ENCODE data around the gene ATP5PD. TPM values are rescaled to one million over a fixed set of nuclear protein-coding genes. Genes with fewer than 3 reads are reported as not detected.
"Not testable (repeated sequence)": the region's sequence is repeated elsewhere in the genome, so short reads cannot be mapped to it uniquely, and the experiment has no call there.

ATP5PD gene
- total RNA-seq, 3 donors from 2014 or later = 190 to 268 (median 222) TPM

- DNase-seq (ENCODE audit: low spot score in 2 of 2) = peak; percentile 69 to 77
- Histone ChIP-seq H3K4me3 (peak overlapping the region; percentile 59 to 87 (median 79)), H3K27me3 (no peaks in the 10 kb centered on the region), H3K27ac (peak overlapping the region; percentile 62 to 96), H3K36me3 (no peaks in the 10 kb centered on the region), H3K4me1 (peaks cover 3 to 9% of the 10 kb centered on the region in 2 donors), H3K9me3 (no peaks in the 10 kb centered on the region)
- TF ChIP-seq POLR2A (IDR thresholded peaks at IDR 0.05) = no peak
- peak in 1 of 3 donors; percentile 41 for TF ChIP-seq POLR2AphosphoS5 (IDR thresholded peaks at IDR 0.05)
- TF ChIP-seq CTCF (IDR thresholded peaks at IDR 0.05) = no peak
- intact Hi-C loops (cut with DNase I; ENCODE audit: low total_unique reads) = loop anchor here (10.0 kb wide), 1 partner anchor 47 kb away; the partner anchor contains the start of gene CDR2L
These were observed 14.6 kb downstream of the ATP5PD start for GRCh38 chr17:75031972-75032719.

- Histone ChIP-seq H3K27ac (no peak overlapping the region), H3K27me3 (no peaks in the 10 kb centered on the region), H3K4me1 (peaks cover 3 to 9% of the 10 kb centered on the region in 2 donors), H3K4me3 (no peak overlapping the region), H3K9me3 (no peaks in the 10 kb centered on the region), H3K36me3 (no peaks in the 10 kb centered on the region)
- intact Hi-C loops (cut with DNase I; ENCODE audit: low total_unique reads) = loop anchor here (10.0 kb wide), 1 partner anchor 45 kb away; the partner anchor contains the start of gene CDR2L
- no peak for DNase-seq (ENCODE audit: low spot score in 2 of 2)
- TF ChIP-seq POLR2AphosphoS5 (IDR thresholded peaks at IDR 0.05) (no peak), CTCF (IDR thresholded peaks at IDR 0.05) (no peak), POLR2A (IDR thresholded peaks at IDR 0.05) (no peak)
These were observed 16.6 kb downstream of the ATP5PD start for GRCh38 chr17:75030161-75030560.

- not testable (repeated sequence) for DNase-seq (ENCODE audit: low spot score in 2 of 2); H3K4me3 ChIP-seq
These were observed 20.1 kb downstream of the ATP5PD start for GRCh38 chr17:75026650-75027049.

GRCh38 chr17:75025398-75025734 is 21.4 kb downstream of the ATP5PD start:
- H3K36me3 ChIP-seq; H3K27me3 ChIP-seq; H3K9me3 ChIP-seq; H3K4me3 ChIP-seq; H3K4me1 ChIP-seq; intact Hi-C loops (cut with DNase I; ENCODE audit: low total_unique reads); DNase-seq (ENCODE audit: low spot score in 2 of 2): not testable (repeated sequence)
- H3K27ac ChIP-seq = peak overlapping the region in 1 of 2 donors; percentile 7

More at GRCh38 chr17:75026650-75027049, 20.1 kb downstream of the ATP5PD start:
- H3K27ac ChIP-seq; H3K27me3 ChIP-seq; H3K4me1 ChIP-seq; intact Hi-C loops (cut with DNase I; ENCODE audit: low total_unique reads); H3K9me3 ChIP-seq; H3K36me3 ChIP-seq: not testable (repeated sequence)

- Histone ChIP-seq H3K27me3 (no peaks in the 10 kb centered on the region), H3K4me1 (no peaks in the 10 kb centered on the region), H3K36me3 (no peaks in the 10 kb centered on the region), H3K9me3 (no peaks in the 10 kb centered on the region), H3K4me3 (no peak overlapping the region), H3K27ac (peak overlapping the region; percentile 7 to 17)
- intact Hi-C loops (cut with DNase I; ENCODE audit: low total_unique reads) = no loop called here
- TF ChIP-seq POLR2A (IDR thresholded peaks at IDR 0.05) = no peak
- no peak for TF ChIP-seq POLR2AphosphoS5 (IDR thresholded peaks at IDR 0.05)
- DNase-seq (ENCODE audit: low spot score in 2 of 2) = no peak
These were observed 21.9 kb downstream of the ATP5PD start for GRCh38 chr17:75024686-75025397.

GRCh38 chr17:75020331-75021110 is 26.2 kb downstream of the ATP5PD start:
- Histone ChIP-seq H3K9me3 (no peaks in the 10 kb centered on the region), H3K4me3 (no peak overlapping the region), H3K4me1 (no peaks in the 10 kb centered on the region), H3K27ac (no peak overlapping the region), H3K27me3 (no peaks in the 10 kb centered on the region), H3K36me3 (no peaks in the 10 kb centered on the region)
- intact Hi-C loops (cut with DNase I; ENCODE audit: low total_unique reads) = loop anchor here (2.0 kb wide), 1 partner anchor 18 kb away; no protein-coding TSS in a partner anchor
- no peak for DNase-seq (ENCODE audit: low spot score in 2 of 2)
- TF ChIP-seq POLR2A (IDR thresholded peaks at IDR 0.05) = no peak
- no peak for TF ChIP-seq CTCF (IDR thresholded peaks at IDR 0.05)
- TF ChIP-seq POLR2AphosphoS5 (IDR thresholded peaks at IDR 0.05) = no peak

Measured in breast epithelium (tissue), 4 donors.